ENCODE measurements around the gene CDKAL1.

The CDKAL1 gene

GRCh38 chr6:21034345-21034744 lies 500.1 kb downstream of the CDKAL1 start:
- H3K36me3 ChIP-seq: no peaks in the 10 kb centered on the region
- no peak for TF ChIP-seq CTCF (IDR thresholded peaks at IDR 0.05)
- intact Hi-C loops (cut with DNase I; ENCODE audit: low total_unique reads): no loop called here
- H3K27me3 ChIP-seq: no peaks in the 10 kb centered on the region
- peaks cover 0 to 14% (median 6%) of the 10 kb centered on the region in 4 donors for H3K4me1 ChIP-seq
- DNase-seq: no peak
- H3K27ac ChIP-seq: peak overlapping the region; percentile 27 to 39
- no peak overlapping the region for H3K4me3 ChIP-seq
- no peaks in the 10 kb centered on the region for H3K9me3 ChIP-seq

GRCh38 chr6:21037453-21037852 lies 503.2 kb downstream of the CDKAL1 start:
- no peak overlapping the region for H3K27ac ChIP-seq
- no peaks in the 10 kb centered on the region for H3K27me3 ChIP-seq
- no peak overlapping the region for H3K4me3 ChIP-seq
- H3K4me1 ChIP-seq: peaks cover 0 to 14% (median 6%) of the 10 kb centered on the region in 4 donors
- no peaks in the 10 kb centered on the region for H3K36me3 ChIP-seq
- H3K9me3 ChIP-seq: no peaks in the 10 kb centered on the region
- no peak for TF ChIP-seq CTCF (IDR thresholded peaks at IDR 0.05)
- no peak for DNase-seq
- intact Hi-C loops (cut with DNase I; ENCODE audit: low total_unique reads): no loop called here

GRCh38 chr6:21039926-21040325 lies 505.7 kb downstream of the CDKAL1 start:
- no peaks in the 10 kb centered on the region for H3K27me3 ChIP-seq
- no peaks in the 10 kb centered on the region for H3K36me3 ChIP-seq
- H3K4me1 ChIP-seq: peaks cover 0 to 4% (median 0%) of the 10 kb centered on the region in 4 donors
- no peaks in the 10 kb centered on the region for H3K9me3 ChIP-seq
- H3K27ac ChIP-seq: no peak overlapping the region
- intact Hi-C loops (cut with DNase I; ENCODE audit: low total_unique reads): no loop called here
- DNase-seq: no peak
- no peak for TF ChIP-seq CTCF (IDR thresholded peaks at IDR 0.05)
- H3K4me3 ChIP-seq: no peak overlapping the region

GRCh38 chr6:21045135-21045700 lies 511.0 kb downstream of the CDKAL1 start:
- intact Hi-C loops (cut with DNase I; ENCODE audit: low total_unique reads): no loop called here
- no peak for DNase-seq
- Histone ChIP-seq H3K27me3 (no peaks in the 10 kb centered on the region), H3K4me1 (peaks cover 0 to 28% (median 2%) of the 10 kb centered on the region in 4 donors), H3K36me3 (no peaks in the 10 kb centered on the region), H3K4me3 (no peak overlapping the region), H3K27ac (no peak overlapping the region), H3K9me3 (no peaks in the 10 kb centered on the region)
- TF ChIP-seq CTCF (IDR thresholded peaks at IDR 0.05): no peak

GRCh38 chr6:21046276-21046675 lies 512.0 kb downstream of the CDKAL1 start:
- no peak for TF ChIP-seq CTCF (IDR thresholded peaks at IDR 0.05)
- intact Hi-C loops (cut with DNase I; ENCODE audit: low total_unique reads): no loop called here
- Histone ChIP-seq H3K4me1 (peaks cover 0 to 28% (median 2%) of the 10 kb centered on the region in 4 donors), H3K4me3 (no peak overlapping the region), H3K27me3 (no peaks in the 10 kb centered on the region), H3K27ac (no peak overlapping the region), H3K9me3 (no peaks in the 10 kb centered on the region), H3K36me3 (no peaks in the 10 kb centered on the region)
- DNase-seq: no peak

- Histone ChIP-seq H3K27ac (no peak overlapping the region), H3K36me3 (no peaks in the 10 kb centered on the region), H3K27me3 (no peaks in the 10 kb centered on the region), H3K9me3 (no peaks in the 10 kb centered on the region), H3K4me3 (no peak overlapping the region), H3K4me1 (peaks cover 0 to 28% (median 2%) of the 10 kb centered on the region in 4 donors)
- no peak for TF ChIP-seq CTCF (IDR thresholded peaks at IDR 0.05)
- DNase-seq: no peak
- intact Hi-C loops (cut with DNase I; ENCODE audit: low total_unique reads): no loop called here
Measured at GRCh38 chr6:21048047-21048446, 513.8 kb downstream of the CDKAL1 start.

Measured in tibial artery (tissue), 4 donors.